Measurements from ENCODE around the gene THOC1. TPM values are rescaled to one million over a fixed set of nuclear protein-coding genes. Genes with fewer than 3 reads are reported as not detected.

Gene THOC1
- total and polyA plus RNA-seq, 2 of the 8 experiments (the other 6 are each of a cell fraction or from before 2014, with no cell fraction given) = 19.1 to 66.4 TPM

GRCh38 chr18:294566-294965, 26.7 kb upstream of the THOC1 start:
- no peak overlapping the region for H2BK5ac ChIP-seq (ENCODE audit: low read depth, low read length)
- FAIRE-seq (no peak), DNase-seq (ENCODE audit: low read depth in 1 of 2, low spot score in 2 of 2) (no peak)
- H3K14ac ChIP-seq (ENCODE audit: insufficient read length) = no peak overlapping the region
- no peaks in the 10 kb centered on the region for H3K79me1 ChIP-seq (ENCODE audit: low read depth, low read length)
- no peak overlapping the region for H2BK20ac ChIP-seq (ENCODE audit: low read length)
- peaks cover 0 to 2% (median 0%) of the 10 kb centered on the region in 4 experiments; a peak in 1 of 7 replicates for H3K4me1 ChIP-seq (replicated peaks in 1 of 4; ENCODE audit: control insufficient read depth in 3 of 4, insufficient read depth in 4 of 4, low read length in 3 of 4)
- H4K20me1 ChIP-seq (replicated peaks in 1 of 2; ENCODE audit: control insufficient read depth in 1 of 2, insufficient read depth in 2 of 2, low read length in 2 of 2) = no peaks in the 10 kb centered on the region
- H2BK15ac ChIP-seq (ENCODE audit: low read length) = no peak overlapping the region
- POLR2A ChIA-PET (ENCODE audit: partially characterized antibody) = no interaction called here
- no peak overlapping the region for H3K56ac ChIP-seq (replicated peaks; ENCODE audit: insufficient read length, low read depth, low read length)
- CTCF ChIA-PET (ENCODE audit: partially characterized antibody) = interaction anchor here (0.9 kb wide), 2 partner anchors 31 to 321 kb away, joined by 3 to 4 read pairs; no protein-coding TSS in a partner anchor
- H3K23me2 ChIP-seq (ENCODE audit: low read depth, low read length) = no peaks in the 10 kb centered on the region
- no peak overlapping the region for H2BK12ac ChIP-seq (ENCODE audit: low read depth, low read length)
- H3K27me3 ChIP-seq (replicated peaks in 1 of 4; ENCODE audit: control insufficient read depth in 3 of 4, extremely low read depth in 1 of 4, insufficient read depth in 3 of 4, low read length in 3 of 4) = no peaks in the 10 kb centered on the region
- H2AFZ ChIP-seq (ENCODE audit: low read length) = no peak overlapping the region
- no peak overlapping the region for H3K4ac ChIP-seq (replicated peaks; ENCODE audit: insufficient read length, low read depth, low read length)
- no peak overlapping the region for H2BK120ac ChIP-seq (replicated peaks; ENCODE audit: low read depth, low read length)
- H3K9ac ChIP-seq (replicated peaks in 1 of 4; ENCODE audit: extremely low read depth in 1 of 4, low read depth in 3 of 4, low read length in 3 of 4) = no peak overlapping the region
- H3K79me2 ChIP-seq (ENCODE audit: control insufficient read depth in 1 of 2, insufficient read depth in 2 of 2, low read length in 2 of 2) = no peaks in the 10 kb centered on the region
- no peak overlapping the region for H3K4me3 ChIP-seq (ENCODE audit: extremely low read depth in 1 of 4, insufficient read depth in 2 of 4, low read depth in 3 of 4, low read length in 4 of 4)
- no peak overlapping the region for H4K91ac ChIP-seq (replicated peaks; ENCODE audit: insufficient read length, low read length)
- no peak overlapping the region for H3K18ac ChIP-seq (ENCODE audit: extremely low read depth, low read length)
- H3K23ac ChIP-seq (ENCODE audit: insufficient read length) = no peak overlapping the region
- TF ChIP-seq GTF2F1 (IDR thresholded peaks at IDR 0.05; ENCODE audit: borderline replicate concordance, low read depth, low read length) (no peak), NANOG (IDR thresholded peaks at IDR 0.05; ENCODE audit: insufficient read depth, low read depth, low read length, poor library complexity, severe bottlenecking) (no peak), CBX8 (IDR thresholded peaks at IDR 0.05; ENCODE audit: borderline replicate concordance, low read depth, low read length) (no peak), CTBP2 (IDR thresholded peaks at IDR 0.05; ENCODE audit: borderline replicate concordance, insufficient read depth, insufficient read length, low read length) (no peak), BCL11A (IDR thresholded peaks at IDR 0.05; ENCODE audit: low read depth in 2 of 2, low read length in 2 of 2) (no peak), FOSL1 (IDR thresholded peaks at IDR 0.05; ENCODE audit: insufficient read depth, low read depth, low read length) (no peak), SIRT6 (IDR thresholded peaks at IDR 0.05; ENCODE audit: low read length) (no peak)
- H2AK5ac ChIP-seq (ENCODE audit: low read depth, low read length) = no peak overlapping the region
- H4K5ac ChIP-seq (ENCODE audit: insufficient read length, low read depth, low read length) = no peak overlapping the region
- H3K27ac ChIP-seq (ENCODE audit: low read depth, low read length) = no peak overlapping the region
- whole genome bisulfite sequencing, 2 experiments (ENCODE audit: extremely low coverage in 1 of 2, insufficient coverage in 1 of 2, insufficient read length in 1 of 2, insufficient replicate concordance in 2 of 2, low coverage in 1 of 2, low lambda C conversion rate in 2 of 2, missing lambda C conversion rate in 1 of 2) = 90% methylated on average over 3 of the region's 3 CpGs; no CpG with 5 or more reads in 1 of the 2 experiments
- no peaks in the 10 kb centered on the region; a peak in 1 of 4 replicates for H3K9me3 ChIP-seq (ENCODE audit: insufficient read depth in 2 of 2, low read depth in 1 of 2, low read length in 1 of 2)
- H3K36me3 ChIP-seq (ENCODE audit: control insufficient read depth in 2 of 4, insufficient read depth in 4 of 4, low read length in 3 of 4) = no peaks in the 10 kb centered on the region
- no peak overlapping the region for H4K8ac ChIP-seq (ENCODE audit: extremely low read depth, insufficient read depth, low read length)
- H3K4me2 ChIP-seq (ENCODE audit: insufficient read depth in 1 of 2, low read depth in 2 of 2, low read length in 2 of 2) = no peak overlapping the region

Measured in H1 (cell line).